H1 (cell line): ENCODE measurements around the gene GNG8. TPM values are rescaled to one million over a fixed set of nuclear protein-coding genes. Genes with fewer than 3 reads are reported as not detected.

Source experiments
- CTCF ChIA-PET: fragments of 300-600 bp; sonication (Branson Sonifier 250); formaldehyde crosslinking; loops from one replicate; lab custom pipeline; 2021; ENCODE audit not compliant: partially characterized antibody; lab: Charles Lee
- POLR2A ChIA-PET: fragments of 300-600 bp; sonication (Branson Sonifier 250); formaldehyde crosslinking; loops from one replicate; lab custom pipeline; 2021; ENCODE audit warnings: inconsistent platforms; ENCODE audit not compliant: partially characterized antibody; lab: Charles Lee
- DNase-seq, 2 experiments: peaks; one replicate each; pipeline versions ENCODE4 v3.0.0 to v3.0.0-alpha.2; 2010 to 2022; ENCODE audit warnings: low spot score in 2 of 2, low read depth in 1 of 2, mixed read lengths in 1 of 2
- FAIRE-seq: peaks from 2 replicates; lab custom pipeline; 2011; peaks lifted over from hg19 to GRCh38; lab: Jason Lieb, UNC
- H2AFZ ChIP-seq: 2 replicates; pipeline ENCODE4 v1.8.1; 2012; ENCODE audit warnings: low read length, inconsistent platforms
- H2AK5ac ChIP-seq: 2 replicates; pipeline ENCODE4 v1.6.1; 2013; ENCODE audit warnings: low read depth, low read length
- H2BK120ac ChIP-seq: replicated peaks from 2 replicates; pipeline ENCODE3; 2013; ENCODE audit warnings: low read depth, low read length, inconsistent platforms
- H2BK12ac ChIP-seq: 2 replicates; pipeline ENCODE4 v1.6.1; 2013; ENCODE audit warnings: low read depth, low read length
- H2BK15ac ChIP-seq: 2 replicates; pipeline ENCODE4 v1.6.1; 2013; ENCODE audit warnings: low read length
- H2BK20ac ChIP-seq: 2 replicates; pipeline ENCODE4 v1.6.1; 2013; ENCODE audit warnings: low read length
- H2BK5ac ChIP-seq: 2 replicates; pipeline ENCODE4 v1.6.1; 2013; ENCODE audit warnings: low read depth, low read length
- H3K14ac ChIP-seq: 2 replicates; pipeline ENCODE4 v1.6.1; 2013; ENCODE audit warnings: inconsistent platforms; ENCODE audit not compliant: insufficient read length
- H3K18ac ChIP-seq: 2 replicates; pipeline ENCODE4 v1.6.1; 2013; ENCODE audit warnings: low read length; ENCODE audit errors: extremely low read depth
- H3K23ac ChIP-seq: 2 replicates; pipeline ENCODE4 v1.6.1; 2013; ENCODE audit warnings: inconsistent platforms; ENCODE audit not compliant: insufficient read length
- H3K23me2 ChIP-seq: 2 replicates; pipeline ENCODE4 v1.6.1; 2013; ENCODE audit warnings: low read depth, low read length
- H3K27ac ChIP-seq: 2 replicates; pipeline ENCODE4 v1.6.1; 2011; ENCODE audit warnings: low read depth, low read length, inconsistent platforms
- H3K27me3 ChIP-seq, 4 experiments: replicated peaks in 1 of 4; 1 replicate in 1 of 4; 2 replicates in 3 of 4; pipeline versions ENCODE4 v1.6.1 to v1.8.1; 2011 to 2013; ENCODE audit warnings: low read length in 3 of 4, mild to moderate bottlenecking in 3 of 4, inconsistent platforms in 2 of 4, mixed read lengths in 2 of 4, moderate library complexity in 1 of 4; ENCODE audit not compliant: control insufficient read depth in 3 of 4, insufficient read depth in 3 of 4; ENCODE audit errors: extremely low read depth in 1 of 4
- H3K36me3 ChIP-seq, 4 experiments: 2 replicates each; pipeline versions ENCODE4 v1.6.1 to v1.8.1; 2011 to 2013; ENCODE audit warnings: mild to moderate bottlenecking in 4 of 4, low read length in 3 of 4, moderate library complexity in 2 of 4, control low read depth in 1 of 4, inconsistent platforms in 1 of 4; ENCODE audit not compliant: insufficient read depth in 4 of 4, control insufficient read depth in 2 of 4
- H3K4ac ChIP-seq: replicated peaks from 2 replicates; pipeline ENCODE3; 2013; ENCODE audit warnings: low read length, low read depth, mixed read lengths, inconsistent platforms; ENCODE audit not compliant: insufficient read length
- H3K4me1 ChIP-seq, 4 experiments: replicated peaks in 1 of 4; 1 replicate in 1 of 4; 2 replicates in 3 of 4; pipeline versions ENCODE4 v1.6.1 to v1.8.1; 2011 to 2013; ENCODE audit warnings: low read length in 3 of 4, inconsistent platforms in 2 of 4, mixed read lengths in 1 of 4; ENCODE audit not compliant: insufficient read depth in 4 of 4, control insufficient read depth in 3 of 4
- H3K4me2 ChIP-seq, 2 experiments: 2 replicates each; pipeline versions ENCODE4 v1.6.1 to v1.8.1; 2011 to 2013; ENCODE audit warnings: low read depth in 2 of 2, low read length in 2 of 2, control low read depth in 1 of 2, inconsistent platforms in 1 of 2, mild to moderate bottlenecking in 1 of 2; ENCODE audit not compliant: insufficient read depth in 1 of 2
- H3K4me3 ChIP-seq, 4 experiments: fragments of 200-600, 300-600 bp in 1 of 4; sonication (generic), shearing (Covaris generic), sonication (Bioruptor Twin) in 1 of 4; 2 replicates each; pipeline versions ENCODE4 v1.5.1 to v1.8.1; 2011 to 2016; ENCODE audit warnings: low read length in 4 of 4, low read depth in 3 of 4, control low read depth in 2 of 4, inconsistent platforms in 2 of 4, mild to moderate bottlenecking in 2 of 4, mixed read lengths in 1 of 4, moderate library complexity in 1 of 4; ENCODE audit not compliant: insufficient read depth in 2 of 4; ENCODE audit errors: extremely low read depth in 1 of 4
- H3K56ac ChIP-seq: replicated peaks from 2 replicates; pipeline ENCODE3; 2013; ENCODE audit warnings: low read depth, mild to moderate bottlenecking, mixed read lengths, low read length, inconsistent platforms; ENCODE audit not compliant: insufficient read length
- H3K79me1 ChIP-seq: 2 replicates; pipeline ENCODE4 v1.6.1; 2013; ENCODE audit warnings: low read depth, low read length, control low read depth
- H3K79me2 ChIP-seq, 2 experiments: 2 replicates each; pipeline versions ENCODE4 v1.6.1 to v1.8.1; 2012 to 2013; ENCODE audit warnings: low read length in 2 of 2, mild to moderate bottlenecking in 2 of 2, inconsistent platforms in 1 of 2; ENCODE audit not compliant: insufficient read depth in 2 of 2, control insufficient read depth in 1 of 2
- H3K9ac ChIP-seq, 4 experiments: replicated peaks in 1 of 4; 1 replicate in 1 of 4; 2 replicates in 3 of 4; pipeline versions ENCODE4 v1.6.1 to v1.8.1; 2011 to 2013; ENCODE audit warnings: low read depth in 3 of 4, low read length in 3 of 4, control low read depth in 2 of 4, mild to moderate bottlenecking in 2 of 4, moderate library complexity in 2 of 4, inconsistent platforms in 1 of 4; ENCODE audit errors: extremely low read depth in 1 of 4
- H3K9me3 ChIP-seq, 2 experiments: 2 replicates each; pipeline versions ENCODE4 v1.6.1 to v1.8.1; 2012 to 2013; ENCODE audit warnings: mild to moderate bottlenecking in 2 of 2, moderate library complexity in 2 of 2, control low read depth in 1 of 2, inconsistent platforms in 1 of 2, low read depth in 1 of 2, low read length in 1 of 2, mixed read lengths in 1 of 2; ENCODE audit not compliant: insufficient read depth in 2 of 2
- H4K20me1 ChIP-seq, 2 experiments: replicated peaks in 1 of 2; 2 replicates each; pipeline versions ENCODE3 to v1.8.1; 2011 to 2013; ENCODE audit warnings: inconsistent platforms in 2 of 2, low read length in 2 of 2, mild to moderate bottlenecking in 1 of 2; ENCODE audit not compliant: insufficient read depth in 2 of 2, control insufficient read depth in 1 of 2
- H4K5ac ChIP-seq: 2 replicates; pipeline ENCODE4 v1.6.1; 2013; ENCODE audit warnings: low read length, low read depth, mixed read lengths, inconsistent platforms; ENCODE audit not compliant: insufficient read length
- H4K8ac ChIP-seq: 2 replicates; pipeline ENCODE4 v1.8.0; 2013; ENCODE audit warnings: mild to moderate bottlenecking, moderate library complexity, low read length, inconsistent platforms; ENCODE audit not compliant: insufficient read depth; ENCODE audit errors: extremely low read depth
- H4K91ac ChIP-seq: replicated peaks from 2 replicates; pipeline ENCODE3; 2013; ENCODE audit warnings: low read length, mixed read lengths, inconsistent platforms; ENCODE audit not compliant: insufficient read length
- GABPA ChIP-seq: IDR thresholded peaks from 2 replicates; pipeline ENCODE4 v1.6.1; 2011; ENCODE audit warnings: mild to moderate bottlenecking, low read length, moderate library complexity, borderline replicate concordance; ENCODE audit not compliant: insufficient read depth
- HDAC2 ChIP-seq, 2 experiments: fragments of 300-600 bp in 1 of 2; sonication (generic) in 1 of 2; IDR thresholded peaks; 2 replicates each; pipeline ENCODE4 v1.6.1; 2011 to 2012; ENCODE audit warnings: low read depth in 2 of 2, low read length in 2 of 2, mild to moderate bottlenecking in 2 of 2, moderate library complexity in 2 of 2, borderline replicate concordance in 1 of 2, inconsistent platforms in 1 of 2
- TAF7 ChIP-seq: optimal IDR thresholded peaks from 2 replicates; pipeline ENCODE3; 2011; ENCODE audit warnings: low read depth, mild to moderate bottlenecking, inconsistent platforms, low read length, moderate library complexity, borderline replicate concordance
- WGBS, 2 experiments: shearing (Covaris generic) in 1 of 2; methylation state at CpG; one replicate each; pipeline versions ENCODE4 v1.1.6 to v1.1.7; 2013 to 2015; ENCODE audit warnings: low lambda C conversion rate in 2 of 2, mixed read lengths in 2 of 2, inconsistent platforms in 1 of 2, low coverage in 1 of 2, missing lambda C conversion rate in 1 of 2; ENCODE audit not compliant: insufficient replicate concordance in 2 of 2, insufficient coverage in 1 of 2, insufficient read length in 1 of 2; ENCODE audit errors: extremely low coverage in 1 of 2, missing lambda C conversion rate in 1 of 2; 5-methylcytosine and 5-hydroxymethylcytosine counted together
- polyA plus RNA-seq, 7 experiments: library from polyadenylated mRNA; depleted of rRNA in 3 of 7; stranded (reverse) in 5 of 7; unstranded in 2 of 7; fragments of >200 nt in 5 of 7; fragments of 200-250 nt in 2 of 7; gene quantifications; 1 replicate in 5 of 7; 2 replicates in 1 of 7; 4 replicates in 1 of 7; pipeline versions ENCODE4 v1.2.1 to v1.2.3, GENCODE V29; 2011 to 2013; ENCODE audit warnings: missing spikeins in 2 of 7, mixed read lengths in 2 of 7
- total RNA-seq: library from RNA; stranded (reverse); fragmentation: NEBNext Ultra II Directional; extraction: Animal tissue kit (Norgen Biotek cat#: 25700); gene quantifications from 2 replicates; pipeline ENCODE4 v1.2.1, GENCODE V29; 2021

The GNG8 gene
- total and polyA plus RNA-seq, 2 of the 8 experiments (the other 6 are each of a cell fraction or from before 2014, with no cell fraction given) = not detected

- Histone ChIP-seq H3K4me1 (peaks cover 0 to 20% (median 14%) of the 10 kb centered on the region in 4 experiments; a peak in 6 of 7 replicates), H3K14ac (no peak overlapping the region), H3K36me3 (no peaks in the 10 kb centered on the region), H3K23ac (no peak overlapping the region), H2AK5ac (no peak overlapping the region), H4K20me1 (peaks cover 0 to 8% of the 10 kb centered on the region in 2 experiments), H2BK20ac (no peak overlapping the region), H3K79me2 (no peaks in the 10 kb centered on the region), H3K56ac (no peak overlapping the region), H3K9me3 (no peaks in the 10 kb centered on the region), H3K4me3 (no peak overlapping the region), H2AFZ (no peak overlapping the region), H2BK120ac (no peak overlapping the region), H3K23me2 (peaks cover 17% of the 10 kb centered on the region; the same call in 1 of the 2 replicates), H2BK12ac (0 out of 2 replicates have a peak overlapping the region, but pooled peaks have one; percentile 60), H4K5ac (no peak overlapping the region)
- no peak for FAIRE-seq
- CTCF ChIA-PET = interaction anchor here (0.6 to 15.3 kb wide), 6 partner anchors 8 to 933 kb away, joined by 3 to 309 read pairs (median 3); partner anchors contain the start of genes DACT3 and PTGIR
- TF ChIP-seq GABPA (no peak), TAF7 (no peak), HDAC2 (IDR thresholded peaks at IDR 0.05; ENCODE audit: borderline replicate concordance in 1 of 2, low read depth in 2 of 2, low read length in 2 of 2) (no peak)
- TF ChIP-seq, all 59 proteins: peak for 0
- no peak overlapping the region for H4K8ac ChIP-seq
- H2BK5ac ChIP-seq = no peak overlapping the region
- peaks cover 5 to 46% (median 39%) of the 10 kb centered on the region in 4 experiments for H3K27me3 ChIP-seq
- no peaks in the 10 kb centered on the region; the same call in 1 of the 2 replicates for H3K79me1 ChIP-seq
- POLR2A ChIA-PET = interaction anchor here (0.9 to 1.4 kb wide), 5 partner anchors 17 to 71 kb away, joined by 3 to 4 read pairs (median 4); no protein-coding TSS in a partner anchor
- WGBS, 2 experiments = 93% methylated on average over 3 of the region's 3 CpGs; no CpG with 5 or more reads in 1 of the 2 experiments
- no peak overlapping the region for H2BK15ac ChIP-seq
- H4K91ac ChIP-seq = no peak overlapping the region
- H3K4me2 ChIP-seq = no peak overlapping the region; a peak in 1 of 4 replicates
- H3K27ac ChIP-seq = no peak overlapping the region
- DNase-seq = no peak
- no peak overlapping the region; a peak in 1 of 7 replicates for H3K9ac ChIP-seq
- H3K4ac ChIP-seq = no peak overlapping the region
- H3K18ac ChIP-seq = no peak overlapping the region
Observed at GRCh38 chr19:46633130-46633529, 2.9 kb downstream of the GNG8 start.
